ENCODE data around the gene ELK3. TPM values are rescaled to one million over a fixed set of nuclear protein-coding genes. Genes with fewer than 3 reads are reported as not detected.

The ELK3 gene
- total RNA-seq (2021; fragmentation: NEBNext Ultra II Directional; extraction: Animal tissue kit (Norgen Biotek cat#: 25700)) (13.3 and 14.3 TPM in 2 replicates), polyA plus RNA-seq (2011; rRNA removed) (3.5 and 4.4 TPM in 2 replicates), polyA minus RNA-seq (2011; rRNA and poly(A)+ RNA removed) (8.6 and 9.1 TPM in 2 replicates)
- 3.7 TPM for polyA plus RNA-seq (2011; cell fraction: cytosol; rRNA removed)
- 29.8 TPM for polyA plus RNA-seq (2011; cell fraction: nucleus; rRNA removed)
- polyA plus RNA-seq (2012, experiment 1 of 2) = 5.1 to 7.2 TPM (median 6.9 TPM) in 4 replicates
- 0.77 TPM for polyA plus RNA-seq (2012, experiment 2 of 2)
- polyA plus RNA-seq (2013, experiment 1 of 2) = 20.7 TPM
- polyA plus RNA-seq (2013, experiment 2 of 2) = 19.2 TPM
- 6.9 TPM for polyA minus RNA-seq (2011; cell fraction: cytosol; rRNA and poly(A)+ RNA removed)
- 15.2 TPM for polyA minus RNA-seq (2011; cell fraction: nucleus; rRNA and poly(A)+ RNA removed)
- long read RNA-seq, experiment 1, full-length matches to known transcripts = 3 of 7 reads
- long read RNA-seq, experiment 1, partial matches to known transcripts = 2 of 7 reads
- long read RNA-seq, experiment 1, other reads (novel, unspliced or antisense) = 2 of 7 reads
- long read RNA-seq, experiment 2 = 0 reads

- Histone ChIP-seq H2BK120ac (replicated peaks; ENCODE audit: low read depth, low read length) (no peak within 1 kb of the TSS), H3K79me1 (ENCODE audit: low read depth, low read length) (no peaks in the 10 kb centered on the region), H2AFZ (ENCODE audit: low read length) (peak within 1 kb of the TSS; percentile 92; the same call in 1 of the 2 replicates), H3K23me2 (ENCODE audit: low read depth, low read length) (peaks cover 14% of the 10 kb centered on the region; the same call in 1 of the 2 replicates), H3K79me2 (ENCODE audit: control insufficient read depth in 1 of 2, insufficient read depth in 2 of 2, low read length in 2 of 2) (no peaks in the 10 kb centered on the region; a peak in 1 of 4 replicates), H3K4me2 (ENCODE audit: insufficient read depth in 1 of 2, low read depth in 2 of 2, low read length in 2 of 2) (peak within 1 kb of the TSS; percentile 87 to 96), H4K91ac (replicated peaks; ENCODE audit: insufficient read length, low read length) (peak within 1 kb of the TSS; percentile 34), H4K8ac (ENCODE audit: extremely low read depth, insufficient read depth, low read length) (peak within 1 kb of the TSS; percentile 89), H2BK5ac (ENCODE audit: low read depth, low read length) (no peak within 1 kb of the TSS; the same call in 1 of the 2 replicates), H3K18ac (ENCODE audit: extremely low read depth, low read length) (peak within 1 kb of the TSS; percentile 83), H3K9ac (replicated peaks in 1 of 4; ENCODE audit: extremely low read depth in 1 of 4, low read depth in 3 of 4, low read length in 3 of 4) (peak within 1 kb of the TSS in 1 of 4 experiments; percentile 34; a peak in 3 of 7 replicates), H3K27me3 (replicated peaks in 1 of 4; ENCODE audit: control insufficient read depth in 3 of 4, extremely low read depth in 1 of 4, insufficient read depth in 3 of 4, low read length in 3 of 4) (peaks cover 0 to 10% (median 6%) of the 10 kb centered on the region in 4 experiments; a peak in 5 of 7 replicates), H3K56ac (replicated peaks; ENCODE audit: insufficient read length, low read depth, low read length) (peak within 1 kb of the TSS; percentile 32), H3K4me3 (ENCODE audit: extremely low read depth in 1 of 4, insufficient read depth in 2 of 4, low read depth in 3 of 4, low read length in 4 of 4) (peak within 1 kb of the TSS; percentile 71 to 87 (median 84)), H4K5ac (ENCODE audit: insufficient read length, low read depth, low read length) (peak within 1 kb of the TSS; percentile 60), H4K20me1 (replicated peaks in 1 of 2; ENCODE audit: control insufficient read depth in 1 of 2, insufficient read depth in 2 of 2, low read length in 2 of 2) (no peaks in the 10 kb centered on the region), H3K27ac (ENCODE audit: low read depth, low read length) (no peak within 1 kb of the TSS), H2BK15ac (ENCODE audit: low read length) (peak within 1 kb of the TSS; percentile 92; the same call in 1 of the 2 replicates), H2BK20ac (ENCODE audit: low read length) (no peak within 1 kb of the TSS), H3K14ac (ENCODE audit: insufficient read length) (no peak within 1 kb of the TSS), H2BK12ac (ENCODE audit: low read depth, low read length) (no peak within 1 kb of the TSS; the same call in 1 of the 2 replicates), H3K36me3 (ENCODE audit: control insufficient read depth in 2 of 4, insufficient read depth in 4 of 4, low read length in 3 of 4) (no peaks in the 10 kb centered on the region), H3K4me1 (replicated peaks in 1 of 4; ENCODE audit: control insufficient read depth in 3 of 4, insufficient read depth in 4 of 4, low read length in 3 of 4) (peaks cover 0 to 2% (median 1%) of the 10 kb centered on the region in 4 experiments; a peak in 4 of 7 replicates), H3K4ac (replicated peaks; ENCODE audit: insufficient read length, low read depth, low read length) (peak within 1 kb of the TSS; percentile 66), H3K23ac (ENCODE audit: insufficient read length) (no peak within 1 kb of the TSS), H3K9me3 (ENCODE audit: insufficient read depth in 2 of 2, low read depth in 1 of 2, low read length in 1 of 2) (no peaks in the 10 kb centered on the region), H2AK5ac (ENCODE audit: low read depth, low read length) (no peak within 1 kb of the TSS)
- CTCF ChIA-PET (ENCODE audit: partially characterized antibody) = interaction anchor here (1.2 to 1.4 kb wide), 2 partner anchors 22 to 133 kb away, joined by 3 read pairs; no protein-coding TSS in a partner anchor
- FAIRE-seq = no peak
- 11% methylated on average over 33 of the region's 75 CpGs; no CpG with 5 or more reads in 1 of the 2 experiments for WGBS, 2 experiments (ENCODE audit: extremely low coverage in 1 of 2, insufficient coverage in 1 of 2, insufficient read length in 1 of 2, insufficient replicate concordance in 2 of 2, low coverage in 1 of 2, low lambda C conversion rate in 2 of 2, missing lambda C conversion rate in 1 of 2)
- peak in 1 of 2 experiments; percentile 61 for DNase-seq (ENCODE audit: low read depth in 1 of 2, low spot score in 2 of 2)
- POLR2A ChIA-PET (ENCODE audit: partially characterized antibody) = no interaction called here
- TF ChIP-seq E2F6 (IDR thresholded peaks at IDR 0.05) = no peak
- no peak for TF ChIP-seq CREB1 (IDR thresholded peaks at IDR 0.05)
- no peak for TF ChIP-seq EZH2 (IDR thresholded peaks at IDR 0.05; ENCODE audit: low read depth, low read length, severe bottlenecking)
- TF ChIP-seq ASH2L (IDR thresholded peaks at IDR 0.05; ENCODE audit: low read length) = peak; percentile 77
- TF ChIP-seq CHD1 (IDR thresholded peaks at IDR 0.05; ENCODE audit: low read depth, low read length) = no peak
- TF ChIP-seq ATF2 (IDR thresholded peaks at IDR 0.05; ENCODE audit: low read length) = no peak
These were observed at the start of gene ELK3 for GRCh38 chr12:96193725-96194575. ELK3 (plus strand) TSS chr12:96194375.
